C4-2B (cell line): ENCODE results near the gene FOXJ3.

Experiments
- ZFX ChIP-seq: fragments of 450-650 bp; IDR thresholded peaks from 2 replicates; pipeline ENCODE4 v1.6.1; 2017
- TF ChIP-seq, protein P1 (sequence below): fragments of 450-650 bp; conservative IDR thresholded peaks from 2 replicates; pipeline ENCODE4 v1.5.1; 2017; ENCODE audit warnings: mild to moderate bottlenecking

- TF ChIP-seq, protein P1, sequence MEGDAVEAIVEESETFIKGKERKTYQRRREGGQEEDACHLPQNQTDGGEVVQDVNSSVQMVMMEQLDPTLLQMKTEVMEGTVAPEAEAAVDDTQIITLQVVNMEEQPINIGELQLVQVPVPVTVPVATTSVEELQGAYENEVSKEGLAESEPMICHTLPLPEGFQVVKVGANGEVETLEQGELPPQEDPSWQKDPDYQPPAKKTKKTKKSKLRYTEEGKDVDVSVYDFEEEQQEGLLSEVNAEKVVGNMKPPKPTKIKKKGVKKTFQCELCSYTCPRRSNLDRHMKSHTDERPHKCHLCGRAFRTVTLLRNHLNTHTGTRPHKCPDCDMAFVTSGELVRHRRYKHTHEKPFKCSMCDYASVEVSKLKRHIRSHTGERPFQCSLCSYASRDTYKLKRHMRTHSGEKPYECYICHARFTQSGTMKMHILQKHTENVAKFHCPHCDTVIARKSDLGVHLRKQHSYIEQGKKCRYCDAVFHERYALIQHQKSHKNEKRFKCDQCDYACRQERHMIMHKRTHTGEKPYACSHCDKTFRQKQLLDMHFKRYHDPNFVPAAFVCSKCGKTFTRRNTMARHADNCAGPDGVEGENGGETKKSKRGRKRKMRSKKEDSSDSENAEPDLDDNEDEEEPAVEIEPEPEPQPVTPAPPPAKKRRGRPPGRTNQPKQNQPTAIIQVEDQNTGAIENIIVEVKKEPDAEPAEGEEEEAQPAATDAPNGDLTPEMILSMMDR: no peak; the same call in 1 of the 2 replicates
- TF ChIP-seq ZFX: peak; percentile 82; the same call in 1 of the 2 replicates
Measured at GRCh38 chr1:42334240-42335049, 590 bp downstream of the FOXJ3 start.
